Astrocyte (in vitro differentiated cells and primary cell): Measurements from ENCODE around the gene GNAI3. TPM values are rescaled to one million over a fixed set of nuclear protein-coding genes. Genes with fewer than 3 reads are reported as not detected.
A peak's percentile ranks its signal among the peaks of the same experiment; 100 is the strongest.

Source experiments
- DNase-seq: peaks from one replicate; pipeline ENCODE4 v3.0.0-alpha.2; 2010; ENCODE audit warnings: low read depth
- FAIRE-seq: peaks from 2 replicates; lab custom pipeline; 2011; peaks lifted over from hg19 to GRCh38; lab: Jason Lieb, UNC
- H2AFZ ChIP-seq: 2 replicates; pipeline ENCODE4 v1.6.0; 2012; ENCODE audit warnings: low read depth, low read length, inconsistent platforms
- H3K27ac ChIP-seq: 2 replicates; pipeline ENCODE4 v1.5.1; 2011; ENCODE audit warnings: low read depth, low read length, inconsistent platforms
- H3K27me3 ChIP-seq: 2 replicates; pipeline ENCODE4 v1.6.0; 2011; ENCODE audit warnings: low read length, inconsistent platforms; ENCODE audit not compliant: insufficient read depth
- H3K36me3 ChIP-seq: 2 replicates; pipeline ENCODE4 v1.5.1; 2011; ENCODE audit warnings: low read length, inconsistent platforms; ENCODE audit not compliant: insufficient read depth
- H3K4me1 ChIP-seq: 2 replicates; pipeline ENCODE4 v1.5.1; 2011; ENCODE audit warnings: low read length, inconsistent platforms; ENCODE audit not compliant: insufficient read depth
- H3K4me2 ChIP-seq: 2 replicates; pipeline ENCODE4 v1.6.0; 2012; ENCODE audit warnings: low read length, inconsistent platforms
- H3K4me3 ChIP-seq: 2 replicates; pipeline ENCODE4 v1.5.1; 2011; ENCODE audit warnings: low read depth, mild to moderate bottlenecking, low read length, inconsistent platforms; ENCODE audit not compliant: insufficient read depth
- H3K79me2 ChIP-seq: 2 replicates; pipeline ENCODE4 v1.6.0; 2012; ENCODE audit warnings: mild to moderate bottlenecking, low read length, inconsistent platforms; ENCODE audit not compliant: insufficient read depth
- H3K9ac ChIP-seq: 2 replicates; pipeline ENCODE4 v1.6.0; 2012; ENCODE audit warnings: mild to moderate bottlenecking, low read length, inconsistent platforms
- H3K9me3 ChIP-seq: 2 replicates; pipeline ENCODE4 v1.5.1; 2012; ENCODE audit warnings: low read depth, mild to moderate bottlenecking, low read length, inconsistent platforms; ENCODE audit not compliant: insufficient read depth
- H4K20me1 ChIP-seq: 2 replicates; pipeline ENCODE4 v1.6.0; 2012; ENCODE audit warnings: low read length, inconsistent platforms; ENCODE audit not compliant: insufficient read depth
- H3K27ac Mint-ChIP-seq: one replicate; pipeline ENCODE4 v1.8.0; 2021; ENCODE audit warnings: mild to moderate bottlenecking, mixed read lengths; ENCODE audit not compliant: unreplicated experiment
- H3K27me3 Mint-ChIP-seq: one replicate; pipeline ENCODE4 v1.8.0; 2021; ENCODE audit warnings: low read depth, mixed read lengths; ENCODE audit not compliant: unreplicated experiment
- H3K36me3 Mint-ChIP-seq: one replicate; pipeline ENCODE4 v1.8.0; 2021; ENCODE audit warnings: low read depth, mixed read lengths; ENCODE audit not compliant: unreplicated experiment
- H3K4me1 Mint-ChIP-seq: one replicate; pipeline ENCODE4 v1.8.0; 2021; ENCODE audit warnings: low read depth, mixed read lengths; ENCODE audit not compliant: unreplicated experiment
- H3K4me3 Mint-ChIP-seq: one replicate; pipeline ENCODE4 v1.8.0; 2021; ENCODE audit warnings: mild to moderate bottlenecking, moderate library complexity, mixed read lengths; ENCODE audit not compliant: unreplicated experiment
- H3K9me3 Mint-ChIP-seq: one replicate; pipeline ENCODE4 v1.8.0; 2021; ENCODE audit warnings: mild to moderate bottlenecking, mixed read lengths; ENCODE audit not compliant: unreplicated experiment
- CTCF ChIP-seq: IDR thresholded peaks from 2 replicates; pipeline ENCODE4 v1.5.1; 2011; ENCODE audit warnings: low read depth, mild to moderate bottlenecking, inconsistent platforms, low read length, moderate library complexity; ENCODE audit not compliant: insufficient read depth
- EZH2 ChIP-seq: IDR thresholded peaks from 2 replicates; pipeline ENCODE4 v1.6.1; 2012; ENCODE audit warnings: mild to moderate bottlenecking, low read length, inconsistent platforms; ENCODE audit not compliant: insufficient read depth
- total RNA-seq: library from RNA; stranded (reverse); gene quantifications from 2 replicates; pipeline ENCODE4 v1.2.1, GENCODE V29; 2021

GNAI3 gene
- total RNA-seq, 1 donor from 2014 or later = 16.1 TPM

- no peak for TF ChIP-seq CTCF
- TF ChIP-seq EZH2 = no peak
- Mint-ChIP-seq H3K27me3 (no peaks in the 10 kb centered on the region), H3K9me3 (peaks cover under 1% of the 10 kb centered on the region), H3K4me1 (peaks cover 29% of the 10 kb centered on the region), H3K27ac (no peak overlapping the region), H3K36me3 (peaks cover 20% of the 10 kb centered on the region), H3K4me3 (no peak overlapping the region)
- H3K4me3 ChIP-seq = no peak overlapping the region
- no peaks in the 10 kb centered on the region for H3K9me3 ChIP-seq
- peaks cover 34% of the 10 kb centered on the region for H3K4me1 ChIP-seq
- peak overlapping the region; percentile 11 for H3K9ac ChIP-seq
- FAIRE-seq (no peak), DNase-seq (no peak)
- peaks cover 11% of the 10 kb centered on the region for H3K36me3 ChIP-seq
- peaks cover 73% of the 10 kb centered on the region for H3K79me2 ChIP-seq
- H3K4me2 ChIP-seq = peak overlapping the region; percentile 93
- no peak overlapping the region for H2AFZ ChIP-seq
- no peaks in the 10 kb centered on the region for H3K27me3 ChIP-seq
- peaks cover 77% of the 10 kb centered on the region for H4K20me1 ChIP-seq
- no peak overlapping the region for H3K27ac ChIP-seq
Measured at GRCh38 chr1:109624201-109625010, 76.0 kb downstream of the GNAI3 start.

- no peak overlapping the region for H2AFZ ChIP-seq
- no peak for FAIRE-seq
- no peak overlapping the region for H3K9ac ChIP-seq
- H3K27ac ChIP-seq = no peak overlapping the region
- Mint-ChIP-seq H3K4me1 (peaks cover 29% of the 10 kb centered on the region), H3K9me3 (peaks cover 2% of the 10 kb centered on the region), H3K4me3 (no peak overlapping the region), H3K36me3 (peaks cover 25% of the 10 kb centered on the region), H3K27ac (no peak overlapping the region), H3K27me3 (no peaks in the 10 kb centered on the region)
- H3K27me3 ChIP-seq = no peaks in the 10 kb centered on the region
- H3K9me3 ChIP-seq = no peaks in the 10 kb centered on the region
- peaks cover 84% of the 10 kb centered on the region for H4K20me1 ChIP-seq
- no peak overlapping the region for H3K4me3 ChIP-seq
- H3K79me2 ChIP-seq = peaks cover 66% of the 10 kb centered on the region
- peaks cover 33% of the 10 kb centered on the region for H3K4me1 ChIP-seq
- H3K36me3 ChIP-seq = peaks cover 14% of the 10 kb centered on the region
- DNase-seq = no peak
- no peak overlapping the region for H3K4me2 ChIP-seq
- TF ChIP-seq EZH2 = no peak
- TF ChIP-seq CTCF = no peak
Measured at GRCh38 chr1:109625176-109625575, 76.8 kb downstream of the GNAI3 start.
